NCI-H2107 treated with DMSO at 0.1 percent for 48 hours (cell line): ENCODE measurements around the gene CCDC150.

Experiments
- DNase-seq: peaks from one replicate; lab custom pipeline; 2025; ENCODE audit not compliant: unreplicated experiment; lab: John Stamatoyannopoulos, UW

The CCDC150 gene

DNA sequence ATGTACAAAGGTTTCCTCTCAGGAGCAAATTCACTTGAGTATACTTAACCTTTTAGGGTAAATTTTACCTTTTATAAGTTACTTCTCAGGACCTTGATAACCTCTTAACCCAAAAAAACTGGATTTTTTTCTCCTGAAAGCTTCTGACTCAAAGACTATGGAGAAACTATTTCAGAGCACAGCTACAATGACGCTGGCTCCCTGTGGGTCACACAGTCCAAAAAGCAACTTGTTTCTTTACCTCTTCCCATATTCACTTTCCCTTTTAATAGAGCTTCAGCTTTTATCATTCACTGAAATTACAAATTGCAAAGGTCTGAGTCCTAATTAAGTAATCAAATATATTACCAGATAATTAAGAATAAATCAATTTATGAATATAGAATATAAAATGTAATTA lies 127.6 kb downstream of the CCDC150 start:
- no peak for DNase-seq
